ENCODE measurements around the gene MEFV. TPM values are rescaled to one million over a fixed set of nuclear protein-coding genes. Genes with fewer than 3 reads are reported as not detected.

MEFV gene
- total and polyA plus RNA-seq, 10 of the 15 experiments (the other 5 are each of a cell fraction or from before 2014, with no cell fraction given), result 0.03 to 0.11 (median 0.09) TPM; not detected in 5

- 0 out of 2 replicates have a peak, but pooled peaks have one; percentile 16 for TF ChIP-seq IRF3 (IDR thresholded peaks at IDR 0.05)
- TF ChIP-seq ATF3 (IDR thresholded peaks at IDR 0.05; ENCODE audit: borderline replicate concordance, extremely low read depth, low read depth, low read length), result no peak
- peak; percentile 31; the same call in 1 of the 2 replicates for TF ChIP-seq PKNOX1 (IDR thresholded peaks at IDR 0.05)
- no peak for TF ChIP-seq YBX1 (IDR thresholded peaks at IDR 0.05)
- no peak for TF ChIP-seq FOS (IDR thresholded peaks at IDR 0.05; ENCODE audit: borderline replicate concordance, extremely low read depth, insufficient read length)
- TF ChIP-seq TCF3 (IDR thresholded peaks at IDR 0.05; ENCODE audit: borderline replicate concordance, insufficient read depth, low read depth, low read length), result 0 out of 2 replicates have a peak, but pooled peaks have one; percentile 17
- peak; percentile 97 for TF ChIP-seq POLR2A (IDR thresholded peaks at IDR 0.05; ENCODE audit: low read depth, low read length)
- TF ChIP-seq NFIC (IDR thresholded peaks at IDR 0.05; ENCODE audit: low read depth, low read length), result no peak
- TF ChIP-seq IKZF1 (conservative IDR thresholded peaks at IDR 0.05), result peak; percentile 89
- no peak for TF ChIP-seq KDM1A (IDR thresholded peaks at IDR 0.05; ENCODE audit: borderline replicate concordance)
- TF ChIP-seq BCL11A (IDR thresholded peaks at IDR 0.05; ENCODE audit: low read depth, low read length), result no peak
Observed at GRCh38 chr16:3305109-3306068, 49.0 kb upstream of the MEFV start, which contains the start of the genes TIGD7 and ZNF75A (continued).
